Nephron progenitor cell (in vitro differentiated cells): ENCODE measurements around the gene UBXN2A.
"Not testable (repeated sequence)": the region's sequence is repeated elsewhere in the genome, so short reads cannot be mapped to it uniquely, and the experiment has no call there.

Experiments used
- DNase-seq: peaks from one replicate; pipeline ENCODE4 v3.0.0; 2021
- H3K27ac Mint-ChIP-seq: 2 replicates; pipeline ENCODE4 v1.8.0; 2021; ENCODE audit warnings: mild to moderate bottlenecking, moderate library complexity, mixed read lengths
- H3K27me3 Mint-ChIP-seq: 2 replicates; pipeline ENCODE4 v1.8.0; 2021; ENCODE audit warnings: mild to moderate bottlenecking, low read depth, mixed read lengths; ENCODE audit not compliant: poor library complexity
- H3K36me3 Mint-ChIP-seq: 2 replicates; pipeline ENCODE4 v1.8.0; 2021; ENCODE audit warnings: low read depth, mixed read lengths
- H3K4me1 Mint-ChIP-seq: 2 replicates; pipeline ENCODE4 v1.8.0; 2021; ENCODE audit warnings: mixed read lengths
- H3K4me3 Mint-ChIP-seq: 2 replicates; pipeline ENCODE4 v1.8.0; 2021; ENCODE audit warnings: mild to moderate bottlenecking, moderate library complexity, mixed read lengths
- H3K9me3 Mint-ChIP-seq: 2 replicates; pipeline ENCODE4 v1.8.0; 2021; ENCODE audit warnings: mild to moderate bottlenecking, moderate library complexity, mixed read lengths
- TF ChIP-seq, protein P1 (sequence below): fragments of 200-600 bp; sonication (generic); IDR thresholded peaks from 2 replicates; pipeline ENCODE4 v1.5.0; 2021; ENCODE audit warnings: antibody characterized with exemption

The UBXN2A gene

DNA sequence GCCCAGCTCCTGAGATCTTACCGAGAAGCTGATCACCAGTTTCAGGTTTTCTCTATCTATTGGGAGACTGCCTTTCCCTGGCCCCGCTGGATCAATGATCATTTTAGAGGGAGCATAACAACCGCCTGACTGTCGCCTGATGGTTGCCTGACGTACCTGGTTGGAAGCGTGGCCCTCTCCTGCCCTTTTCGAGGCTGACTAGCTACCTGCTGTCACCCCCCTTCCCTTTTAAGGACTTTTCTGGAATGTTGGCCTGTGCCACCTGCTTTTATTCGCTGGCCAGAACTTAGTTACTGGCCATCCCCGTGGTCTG, 69.1 kb downstream of the UBXN2A start:
- peak overlapping the region; percentile 65 for H3K4me3 Mint-ChIP-seq
- H3K27ac Mint-ChIP-seq, result no peak overlapping the region

DNA sequence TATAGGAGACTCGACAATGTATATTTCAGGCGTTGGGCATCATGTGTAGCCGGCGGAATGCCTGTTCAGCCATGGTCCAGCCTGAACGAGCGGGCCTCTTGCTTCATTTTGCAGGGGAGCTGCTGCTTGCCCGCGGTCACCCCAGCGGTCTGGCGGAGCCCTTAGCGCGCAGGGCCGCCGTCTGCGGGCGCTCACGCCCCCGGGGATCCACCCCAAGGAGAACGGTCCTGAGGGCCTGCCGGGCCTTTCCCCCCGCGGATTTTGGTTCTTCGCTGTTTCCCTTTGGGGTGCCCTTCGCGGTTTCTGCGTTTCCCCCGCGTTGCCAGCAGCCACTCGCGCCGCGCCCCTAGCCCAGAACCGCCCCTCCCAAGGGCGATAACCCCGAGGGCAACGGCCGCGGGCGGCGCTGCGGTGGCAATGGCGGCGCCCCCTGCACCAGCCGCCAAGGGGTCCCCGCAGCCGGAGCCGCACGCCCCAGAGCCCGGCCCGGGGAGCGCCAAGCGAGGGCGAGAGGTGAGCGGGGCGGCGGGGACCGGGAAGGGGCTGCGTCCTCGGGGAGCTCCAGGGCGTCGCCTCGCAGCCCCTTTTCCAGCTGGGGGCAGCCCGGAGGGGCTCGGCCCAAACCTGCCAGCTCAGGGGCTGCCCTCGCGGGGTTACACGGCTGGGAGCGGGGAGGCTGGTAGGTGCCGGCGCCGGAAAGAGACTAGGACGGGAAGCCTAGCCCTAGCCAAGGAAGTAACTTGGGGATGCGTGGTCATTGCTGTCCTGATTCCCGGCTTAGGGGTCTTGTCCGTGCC, 69.6 kb downstream of the UBXN2A start, which contains the start of gene MFSD2B:
TSS of gene MFSD2B (plus strand) at position 406 of the 797 bp plus-strand sequence. CDS start at position 418, 12 bp downstream.
- peaks cover 4% of the 10 kb centered on the region for H3K36me3 Mint-ChIP-seq
- peaks cover 15% of the 10 kb centered on the region for H3K4me1 Mint-ChIP-seq
- peaks cover 3% of the 10 kb centered on the region for H3K9me3 Mint-ChIP-seq
- H3K27me3 Mint-ChIP-seq, result peaks cover 53% of the 10 kb centered on the region
- DNase-seq, result peak; percentile 44
- H3K4me3 Mint-ChIP-seq, result peak within 1 kb of the TSS; percentile 65
- TF ChIP-seq, protein P1, sequence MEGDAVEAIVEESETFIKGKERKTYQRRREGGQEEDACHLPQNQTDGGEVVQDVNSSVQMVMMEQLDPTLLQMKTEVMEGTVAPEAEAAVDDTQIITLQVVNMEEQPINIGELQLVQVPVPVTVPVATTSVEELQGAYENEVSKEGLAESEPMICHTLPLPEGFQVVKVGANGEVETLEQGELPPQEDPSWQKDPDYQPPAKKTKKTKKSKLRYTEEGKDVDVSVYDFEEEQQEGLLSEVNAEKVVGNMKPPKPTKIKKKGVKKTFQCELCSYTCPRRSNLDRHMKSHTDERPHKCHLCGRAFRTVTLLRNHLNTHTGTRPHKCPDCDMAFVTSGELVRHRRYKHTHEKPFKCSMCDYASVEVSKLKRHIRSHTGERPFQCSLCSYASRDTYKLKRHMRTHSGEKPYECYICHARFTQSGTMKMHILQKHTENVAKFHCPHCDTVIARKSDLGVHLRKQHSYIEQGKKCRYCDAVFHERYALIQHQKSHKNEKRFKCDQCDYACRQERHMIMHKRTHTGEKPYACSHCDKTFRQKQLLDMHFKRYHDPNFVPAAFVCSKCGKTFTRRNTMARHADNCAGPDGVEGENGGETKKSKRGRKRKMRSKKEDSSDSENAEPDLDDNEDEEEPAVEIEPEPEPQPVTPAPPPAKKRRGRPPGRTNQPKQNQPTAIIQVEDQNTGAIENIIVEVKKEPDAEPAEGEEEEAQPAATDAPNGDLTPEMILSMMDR, result no peak
- no peak within 1 kb of the TSS for H3K27ac Mint-ChIP-seq

More for the DNA sequence above, 69.1 kb downstream of the UBXN2A start:
- peaks cover 10% of the 10 kb centered on the region for H3K4me1 Mint-ChIP-seq
- peaks cover 4% of the 10 kb centered on the region for H3K36me3 Mint-ChIP-seq
- H3K9me3 Mint-ChIP-seq, result peaks cover 3% of the 10 kb centered on the region
- peaks cover 53% of the 10 kb centered on the region for H3K27me3 Mint-ChIP-seq
- TF ChIP-seq, protein P1, result no peak
- no peak for DNase-seq

DNA sequence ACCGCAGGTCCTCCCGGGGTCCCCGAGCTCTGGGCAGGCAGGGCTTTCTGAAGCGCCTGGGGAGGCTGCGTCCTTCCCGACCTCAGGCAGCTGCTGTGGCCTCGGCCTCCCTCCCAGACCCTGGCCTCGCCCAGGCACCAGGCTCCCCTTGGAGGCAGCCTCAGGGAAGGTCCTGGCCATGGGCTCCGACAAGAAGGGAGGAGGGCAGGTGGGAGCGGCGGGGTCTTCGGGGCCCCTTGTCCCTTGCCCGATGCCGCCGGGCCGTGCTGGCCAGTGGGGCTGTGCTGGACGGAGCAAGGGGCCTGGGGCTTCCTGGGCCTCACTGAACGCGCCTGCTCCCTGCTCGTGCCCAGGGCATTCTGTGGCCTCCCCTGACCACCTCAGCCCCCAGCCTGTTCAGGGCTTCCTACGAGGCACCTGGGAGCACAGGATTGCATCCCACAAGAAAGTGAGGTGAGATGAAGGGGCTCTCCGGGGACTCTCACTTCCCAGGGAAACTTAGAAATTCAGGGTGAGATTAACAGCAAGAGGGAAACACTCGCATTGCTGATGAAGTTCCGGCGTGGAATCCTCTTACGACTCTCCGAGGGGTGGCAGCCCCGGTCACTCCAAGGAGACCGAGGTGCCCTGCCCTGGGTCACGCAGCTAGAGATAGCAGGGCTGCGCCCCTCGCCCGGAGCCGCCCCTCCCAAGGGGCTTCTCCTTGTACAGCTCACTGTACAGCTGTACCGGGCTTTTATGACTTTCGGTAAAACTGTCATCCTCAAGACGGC, 70.4 kb downstream of the UBXN2A start:
- H3K9me3 Mint-ChIP-seq, result peaks cover 3% of the 10 kb centered on the region
- peaks cover 15% of the 10 kb centered on the region for H3K4me1 Mint-ChIP-seq
- H3K4me3 Mint-ChIP-seq, result no peak overlapping the region
- TF ChIP-seq, protein P1, result no peak
- peaks cover 53% of the 10 kb centered on the region for H3K27me3 Mint-ChIP-seq
- H3K36me3 Mint-ChIP-seq, result peaks cover 4% of the 10 kb centered on the region
- H3K27ac Mint-ChIP-seq, result no peak overlapping the region
- DNase-seq, result no peak

DNA sequence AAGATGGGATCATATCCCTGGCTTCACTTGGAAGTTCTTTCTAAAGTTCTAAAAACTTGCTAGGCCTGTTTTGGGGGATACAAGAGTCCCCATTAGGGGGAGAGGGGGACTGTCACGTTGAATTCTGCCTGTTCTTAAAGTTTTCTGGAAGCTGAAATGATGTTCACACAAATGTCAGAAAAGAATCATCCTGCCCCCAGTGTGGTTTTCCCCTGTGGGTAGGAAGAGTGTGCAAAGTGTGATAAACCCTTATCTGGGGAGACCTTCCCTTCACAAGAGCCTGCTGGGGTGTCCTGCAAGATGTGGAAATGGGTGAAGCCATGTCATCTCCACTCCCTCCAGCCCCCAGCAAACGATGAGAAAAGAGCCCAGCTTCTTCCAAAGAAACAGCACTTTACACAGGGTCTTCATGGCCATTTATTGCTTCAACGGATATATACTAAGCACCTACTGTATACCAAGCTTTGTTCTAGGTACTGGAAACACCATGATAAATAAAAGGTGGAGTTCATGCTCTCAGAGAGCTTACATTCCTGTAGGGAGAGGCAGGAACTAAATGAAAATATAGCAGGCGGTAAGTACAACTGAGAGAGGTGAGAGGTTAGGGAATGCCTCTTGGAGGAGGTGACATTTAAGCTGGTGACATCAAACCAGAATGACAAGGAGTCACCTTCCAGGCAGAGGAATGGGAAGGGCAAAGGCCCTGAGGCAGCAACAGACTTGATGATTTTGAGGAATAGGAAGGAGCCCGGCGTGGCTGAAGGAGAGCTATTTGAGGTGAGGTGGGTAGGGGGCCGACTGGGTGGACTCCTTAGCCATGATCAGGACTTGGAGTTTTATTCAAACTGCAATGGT, 71.2 kb downstream of the UBXN2A start:
- Mint-ChIP-seq H3K4me3 (no peak overlapping the region), H3K27ac (no peak overlapping the region), H3K4me1 (peaks cover 22% of the 10 kb centered on the region), H3K36me3 (peaks cover 4% of the 10 kb centered on the region), H3K9me3 (peaks cover 3% of the 10 kb centered on the region), H3K27me3 (peaks cover 53% of the 10 kb centered on the region)
- no peak for DNase-seq
- TF ChIP-seq, protein P1, result no peak

DNA sequence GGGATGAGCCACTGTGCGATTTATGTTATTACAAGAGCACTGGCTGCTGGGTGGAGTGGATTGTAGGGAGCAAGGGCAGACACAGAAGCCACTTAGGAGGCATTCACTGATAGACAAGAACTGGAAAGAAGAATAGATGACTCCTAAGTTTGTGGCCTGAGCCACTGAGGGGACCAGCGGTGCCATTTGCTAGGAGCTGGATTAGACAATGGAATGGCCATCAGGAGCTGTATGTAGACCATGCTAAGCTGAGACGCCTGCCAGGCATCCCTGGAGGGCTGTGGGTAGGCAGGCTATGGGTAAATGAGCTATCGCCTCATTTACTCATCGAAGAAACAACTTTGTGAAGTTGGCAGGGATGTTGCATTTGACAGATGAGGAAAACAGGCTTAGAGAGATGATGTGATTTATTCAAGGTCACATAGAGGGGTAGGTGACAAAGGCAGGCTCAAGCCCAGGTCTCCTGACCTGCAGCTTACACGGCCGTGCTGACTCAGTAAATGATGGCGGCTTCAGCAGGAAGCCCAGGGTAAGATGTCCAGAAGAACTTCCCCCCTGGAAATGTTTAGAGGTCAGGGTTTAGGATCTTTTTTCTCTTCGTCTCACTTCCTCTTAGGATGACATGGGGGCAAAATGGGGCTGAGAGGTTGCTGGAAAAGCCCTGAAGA, 72.4 kb downstream of the UBXN2A start:
- peaks cover 48% of the 10 kb centered on the region for H3K27me3 Mint-ChIP-seq

DNA sequence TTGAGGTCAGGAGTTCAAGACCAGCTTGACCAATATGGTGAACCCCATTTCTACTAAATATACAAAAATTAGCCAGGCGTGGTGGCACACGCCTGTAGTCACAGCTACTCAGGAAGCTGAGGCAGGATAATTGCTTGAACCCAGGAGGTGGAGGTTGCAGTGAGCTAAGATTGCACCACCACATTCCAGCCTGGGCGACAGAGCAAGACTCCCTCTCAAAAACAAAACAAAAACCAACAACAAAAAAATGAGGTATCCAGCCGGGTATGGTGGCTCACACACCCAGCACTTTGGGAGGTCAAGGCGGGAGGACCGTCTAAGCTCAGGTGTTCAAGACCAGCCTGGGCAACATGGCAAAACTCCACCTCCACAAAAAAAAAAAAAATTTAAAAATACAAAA, 74.6 kb downstream of the UBXN2A start:
- H3K27ac Mint-ChIP-seq, DNase-seq, H3K4me3 Mint-ChIP-seq, H3K9me3 Mint-ChIP-seq, H3K36me3 Mint-ChIP-seq: not testable (repeated sequence)
- H3K27me3 Mint-ChIP-seq, result peaks cover 28% of the 10 kb centered on the region
- H3K4me1 Mint-ChIP-seq, result peaks cover 12% of the 10 kb centered on the region

More for the DNA sequence above, 72.4 kb downstream of the UBXN2A start:
- Mint-ChIP-seq H3K4me3 (no peak overlapping the region), H3K27ac (no peak overlapping the region), H3K4me1 (peaks cover 22% of the 10 kb centered on the region), H3K9me3 (no peaks in the 10 kb centered on the region), H3K36me3 (peaks cover 4% of the 10 kb centered on the region)
- no peak for DNase-seq
- TF ChIP-seq, protein P1, result no peak
